H1 (cell line): Measurements from ENCODE around the gene NMT1. TPM values are rescaled to one million over a fixed set of nuclear protein-coding genes. Genes with fewer than 3 reads are reported as not detected.

Experiments
- CTCF ChIA-PET: fragments of 300-600 bp; sonication (Branson Sonifier 250); formaldehyde crosslinking; loops from one replicate; lab custom pipeline; 2021; ENCODE audit not compliant: partially characterized antibody; lab: Charles Lee
- POLR2A ChIA-PET: fragments of 300-600 bp; sonication (Branson Sonifier 250); formaldehyde crosslinking; loops from one replicate; lab custom pipeline; 2021; ENCODE audit warnings: inconsistent platforms; ENCODE audit not compliant: partially characterized antibody; lab: Charles Lee
- DNase-seq, 2 experiments: peaks; one replicate each; pipeline versions ENCODE4 v3.0.0 to v3.0.0-alpha.2; 2010 to 2022; ENCODE audit warnings: low spot score in 2 of 2, low read depth in 1 of 2, mixed read lengths in 1 of 2
- FAIRE-seq: peaks from 2 replicates; lab custom pipeline; 2011; peaks lifted over from hg19 to GRCh38; lab: Jason Lieb, UNC
- H2AFZ ChIP-seq: 2 replicates; pipeline ENCODE4 v1.8.1; 2012; ENCODE audit warnings: low read length, inconsistent platforms
- H2AK5ac ChIP-seq: 2 replicates; pipeline ENCODE4 v1.6.1; 2013; ENCODE audit warnings: low read depth, low read length
- H2BK120ac ChIP-seq: replicated peaks from 2 replicates; pipeline ENCODE3; 2013; ENCODE audit warnings: low read depth, low read length, inconsistent platforms
- H2BK12ac ChIP-seq: 2 replicates; pipeline ENCODE4 v1.6.1; 2013; ENCODE audit warnings: low read depth, low read length
- H2BK15ac ChIP-seq: 2 replicates; pipeline ENCODE4 v1.6.1; 2013; ENCODE audit warnings: low read length
- H2BK20ac ChIP-seq: 2 replicates; pipeline ENCODE4 v1.6.1; 2013; ENCODE audit warnings: low read length
- H2BK5ac ChIP-seq: 2 replicates; pipeline ENCODE4 v1.6.1; 2013; ENCODE audit warnings: low read depth, low read length
- H3K14ac ChIP-seq: 2 replicates; pipeline ENCODE4 v1.6.1; 2013; ENCODE audit warnings: inconsistent platforms; ENCODE audit not compliant: insufficient read length
- H3K18ac ChIP-seq: 2 replicates; pipeline ENCODE4 v1.6.1; 2013; ENCODE audit warnings: low read length; ENCODE audit errors: extremely low read depth
- H3K23ac ChIP-seq: 2 replicates; pipeline ENCODE4 v1.6.1; 2013; ENCODE audit warnings: inconsistent platforms; ENCODE audit not compliant: insufficient read length
- H3K23me2 ChIP-seq: 2 replicates; pipeline ENCODE4 v1.6.1; 2013; ENCODE audit warnings: low read depth, low read length
- H3K27ac ChIP-seq: 2 replicates; pipeline ENCODE4 v1.6.1; 2011; ENCODE audit warnings: low read depth, low read length, inconsistent platforms
- H3K27me3 ChIP-seq, 4 experiments: replicated peaks in 1 of 4; 1 replicate in 1 of 4; 2 replicates in 3 of 4; pipeline versions ENCODE4 v1.6.1 to v1.8.1; 2011 to 2013; ENCODE audit warnings: low read length in 3 of 4, mild to moderate bottlenecking in 3 of 4, inconsistent platforms in 2 of 4, mixed read lengths in 2 of 4, moderate library complexity in 1 of 4; ENCODE audit not compliant: control insufficient read depth in 3 of 4, insufficient read depth in 3 of 4; ENCODE audit errors: extremely low read depth in 1 of 4
- H3K36me3 ChIP-seq, 4 experiments: 2 replicates each; pipeline versions ENCODE4 v1.6.1 to v1.8.1; 2011 to 2013; ENCODE audit warnings: mild to moderate bottlenecking in 4 of 4, low read length in 3 of 4, moderate library complexity in 2 of 4, control low read depth in 1 of 4, inconsistent platforms in 1 of 4; ENCODE audit not compliant: insufficient read depth in 4 of 4, control insufficient read depth in 2 of 4
- H3K4ac ChIP-seq: replicated peaks from 2 replicates; pipeline ENCODE3; 2013; ENCODE audit warnings: low read length, low read depth, mixed read lengths, inconsistent platforms; ENCODE audit not compliant: insufficient read length
- H3K4me1 ChIP-seq, 4 experiments: replicated peaks in 1 of 4; 1 replicate in 1 of 4; 2 replicates in 3 of 4; pipeline versions ENCODE4 v1.6.1 to v1.8.1; 2011 to 2013; ENCODE audit warnings: low read length in 3 of 4, inconsistent platforms in 2 of 4, mixed read lengths in 1 of 4; ENCODE audit not compliant: insufficient read depth in 4 of 4, control insufficient read depth in 3 of 4
- H3K4me2 ChIP-seq, 2 experiments: 2 replicates each; pipeline versions ENCODE4 v1.6.1 to v1.8.1; 2011 to 2013; ENCODE audit warnings: low read depth in 2 of 2, low read length in 2 of 2, control low read depth in 1 of 2, inconsistent platforms in 1 of 2, mild to moderate bottlenecking in 1 of 2; ENCODE audit not compliant: insufficient read depth in 1 of 2
- H3K4me3 ChIP-seq, 4 experiments: fragments of 200-600, 300-600 bp in 1 of 4; sonication (generic), shearing (Covaris generic), sonication (Bioruptor Twin) in 1 of 4; 2 replicates each; pipeline versions ENCODE4 v1.5.1 to v1.8.1; 2011 to 2016; ENCODE audit warnings: low read length in 4 of 4, low read depth in 3 of 4, control low read depth in 2 of 4, inconsistent platforms in 2 of 4, mild to moderate bottlenecking in 2 of 4, mixed read lengths in 1 of 4, moderate library complexity in 1 of 4; ENCODE audit not compliant: insufficient read depth in 2 of 4; ENCODE audit errors: extremely low read depth in 1 of 4
- H3K56ac ChIP-seq: replicated peaks from 2 replicates; pipeline ENCODE3; 2013; ENCODE audit warnings: low read depth, mild to moderate bottlenecking, mixed read lengths, low read length, inconsistent platforms; ENCODE audit not compliant: insufficient read length
- H3K79me1 ChIP-seq: 2 replicates; pipeline ENCODE4 v1.6.1; 2013; ENCODE audit warnings: low read depth, low read length, control low read depth
- H3K79me2 ChIP-seq, 2 experiments: 2 replicates each; pipeline versions ENCODE4 v1.6.1 to v1.8.1; 2012 to 2013; ENCODE audit warnings: low read length in 2 of 2, mild to moderate bottlenecking in 2 of 2, inconsistent platforms in 1 of 2; ENCODE audit not compliant: insufficient read depth in 2 of 2, control insufficient read depth in 1 of 2
- H3K9ac ChIP-seq, 4 experiments: replicated peaks in 1 of 4; 1 replicate in 1 of 4; 2 replicates in 3 of 4; pipeline versions ENCODE4 v1.6.1 to v1.8.1; 2011 to 2013; ENCODE audit warnings: low read depth in 3 of 4, low read length in 3 of 4, control low read depth in 2 of 4, mild to moderate bottlenecking in 2 of 4, moderate library complexity in 2 of 4, inconsistent platforms in 1 of 4; ENCODE audit errors: extremely low read depth in 1 of 4
- H3K9me3 ChIP-seq, 2 experiments: 2 replicates each; pipeline versions ENCODE4 v1.6.1 to v1.8.1; 2012 to 2013; ENCODE audit warnings: mild to moderate bottlenecking in 2 of 2, moderate library complexity in 2 of 2, control low read depth in 1 of 2, inconsistent platforms in 1 of 2, low read depth in 1 of 2, low read length in 1 of 2, mixed read lengths in 1 of 2; ENCODE audit not compliant: insufficient read depth in 2 of 2
- H4K20me1 ChIP-seq, 2 experiments: replicated peaks in 1 of 2; 2 replicates each; pipeline versions ENCODE3 to v1.8.1; 2011 to 2013; ENCODE audit warnings: inconsistent platforms in 2 of 2, low read length in 2 of 2, mild to moderate bottlenecking in 1 of 2; ENCODE audit not compliant: insufficient read depth in 2 of 2, control insufficient read depth in 1 of 2
- H4K5ac ChIP-seq: 2 replicates; pipeline ENCODE4 v1.6.1; 2013; ENCODE audit warnings: low read length, low read depth, mixed read lengths, inconsistent platforms; ENCODE audit not compliant: insufficient read length
- H4K8ac ChIP-seq: 2 replicates; pipeline ENCODE4 v1.8.0; 2013; ENCODE audit warnings: mild to moderate bottlenecking, moderate library complexity, low read length, inconsistent platforms; ENCODE audit not compliant: insufficient read depth; ENCODE audit errors: extremely low read depth
- H4K91ac ChIP-seq: replicated peaks from 2 replicates; pipeline ENCODE3; 2013; ENCODE audit warnings: low read length, mixed read lengths, inconsistent platforms; ENCODE audit not compliant: insufficient read length
- CHD1 ChIP-seq: IDR thresholded peaks from 2 replicates; pipeline ENCODE4 v1.6.1; 2012; ENCODE audit warnings: low read depth, low read length, improper control_type of control experiment
- HDAC2 ChIP-seq, 2 experiments: fragments of 300-600 bp in 1 of 2; sonication (generic) in 1 of 2; IDR thresholded peaks; 2 replicates each; pipeline ENCODE4 v1.6.1; 2011 to 2012; ENCODE audit warnings: low read depth in 2 of 2, low read length in 2 of 2, mild to moderate bottlenecking in 2 of 2, moderate library complexity in 2 of 2, borderline replicate concordance in 1 of 2, inconsistent platforms in 1 of 2
- KDM4A ChIP-seq: IDR thresholded peaks from one replicate; pipeline ENCODE4 v1.7.1; 2012; ENCODE audit warnings: low read depth, mild to moderate bottlenecking, moderate library complexity, low read length, inconsistent platforms; ENCODE audit not compliant: severe bottlenecking
- PHF8 ChIP-seq: fragments of 200-600 bp; sonication (generic); conservative IDR thresholded peaks from 2 replicates; pipeline ENCODE4 v1.7.1; 2012; ENCODE audit warnings: low read depth, mild to moderate bottlenecking, inconsistent platforms, low read length, moderate library complexity
- POLR2A ChIP-seq, 2 experiments: IDR thresholded peaks; 1 replicate in 1 of 2; 2 replicates in 1 of 2; pipeline ENCODE4 v1.6.1; 2011; ENCODE audit warnings: low read depth in 2 of 2, low read length in 2 of 2, mild to moderate bottlenecking in 2 of 2; ENCODE audit errors: control extremely low read depth in 1 of 2
- RBBP5 ChIP-seq: IDR thresholded peaks from 2 replicates; pipeline ENCODE4 v1.7.1; 2012; ENCODE audit warnings: low read depth, mild to moderate bottlenecking, inconsistent platforms, low read length, moderate library complexity, borderline replicate concordance
- SIN3A ChIP-seq, 2 experiments: IDR thresholded peaks in 1 of 2; conservative IDR thresholded peaks in 1 of 2; 2 replicates each; pipeline ENCODE4 v1.6.1; 2011 to 2012; ENCODE audit warnings: low read length in 2 of 2, improper control_type of control experiment in 1 of 2, low read depth in 1 of 2, mild to moderate bottlenecking in 1 of 2
- SIX5 ChIP-seq: IDR thresholded peaks from 2 replicates; pipeline ENCODE4 v1.6.1; 2011; ENCODE audit warnings: mild to moderate bottlenecking, low read depth, low read length
- WGBS, 2 experiments: shearing (Covaris generic) in 1 of 2; methylation state at CpG; one replicate each; pipeline versions ENCODE4 v1.1.6 to v1.1.7; 2013 to 2015; ENCODE audit warnings: low lambda C conversion rate in 2 of 2, mixed read lengths in 2 of 2, inconsistent platforms in 1 of 2, low coverage in 1 of 2, missing lambda C conversion rate in 1 of 2; ENCODE audit not compliant: insufficient replicate concordance in 2 of 2, insufficient coverage in 1 of 2, insufficient read length in 1 of 2; ENCODE audit errors: extremely low coverage in 1 of 2, missing lambda C conversion rate in 1 of 2; 5-methylcytosine and 5-hydroxymethylcytosine counted together
- polyA plus RNA-seq, 7 experiments: library from polyadenylated mRNA; depleted of rRNA in 3 of 7; stranded (reverse) in 5 of 7; unstranded in 2 of 7; fragments of >200 nt in 5 of 7; fragments of 200-250 nt in 2 of 7; gene quantifications; 1 replicate in 5 of 7; 2 replicates in 1 of 7; 4 replicates in 1 of 7; pipeline versions ENCODE4 v1.2.1 to v1.2.3, GENCODE V29; 2011 to 2013; ENCODE audit warnings: missing spikeins in 2 of 7, mixed read lengths in 2 of 7
- total RNA-seq: library from RNA; stranded (reverse); fragmentation: NEBNext Ultra II Directional; extraction: Animal tissue kit (Norgen Biotek cat#: 25700); gene quantifications from 2 replicates; pipeline ENCODE4 v1.2.1, GENCODE V29; 2021
- TF ChIP-seq, protein P1 (sequence below): IDR thresholded peaks from 2 replicates; pipeline ENCODE4 v1.6.1; 2011; ENCODE audit warnings: low read depth, mild to moderate bottlenecking, low read length; ENCODE audit not compliant: insufficient read depth

NMT1 gene
- total and polyA plus RNA-seq, 2 of the 8 experiments (the other 6 are each of a cell fraction or from before 2014, with no cell fraction given) = 42.9 to 149 TPM

DNA sequence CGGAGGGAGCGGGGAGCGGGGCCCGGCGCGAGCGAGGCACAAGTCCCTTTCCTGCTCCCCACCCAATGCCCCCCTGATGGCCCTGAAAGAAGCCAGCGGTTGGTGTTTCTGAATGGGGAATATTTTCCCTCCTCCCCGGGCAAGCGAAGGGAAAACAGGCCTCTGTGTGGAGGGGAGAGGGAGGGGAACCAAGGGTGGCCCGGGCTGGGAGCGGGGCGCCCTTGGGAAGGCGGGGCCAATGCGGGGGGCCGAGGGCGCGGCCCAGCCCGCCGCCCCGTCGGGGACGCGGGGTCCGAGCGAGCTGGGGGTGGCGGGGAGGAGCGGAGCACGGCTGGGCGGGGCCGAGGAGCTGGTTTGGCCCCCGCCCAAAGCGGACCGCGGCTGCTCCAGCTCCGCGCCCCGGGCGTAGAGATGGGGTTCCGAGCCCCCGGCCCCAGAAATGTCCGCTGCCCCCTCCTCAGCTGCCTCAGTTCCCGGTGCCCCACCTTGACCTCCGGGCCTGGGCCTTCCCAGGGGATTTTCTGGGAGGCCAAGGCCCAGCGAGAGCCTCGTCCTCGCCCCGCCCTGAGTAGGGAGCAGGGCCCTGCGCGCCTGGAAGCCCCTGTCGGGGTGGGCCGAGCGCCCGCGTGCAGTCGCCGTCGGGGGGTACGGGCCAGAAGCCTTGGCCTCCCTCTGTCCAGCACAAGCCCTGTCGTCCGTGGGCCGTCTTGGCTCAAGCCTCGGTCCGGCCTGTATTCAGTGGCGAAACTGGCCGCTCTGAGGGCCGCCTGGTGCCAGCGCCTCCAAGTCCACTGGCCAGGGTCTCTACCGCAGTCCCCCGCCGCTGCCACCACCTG is 83.3 kb downstream of the NMT1 start:
- POLR2A ChIA-PET = interaction anchor here (1.5 to 20.3 kb wide), 3 partner anchors 9 to 23 kb away, joined by 4 to 1076 read pairs (median 185); partner anchors contain the start of genes ACBD4, HEXIM2 and PLCD3
- DNase-seq = peak in 1 of 2 experiments; percentile 83
- peak; percentile 68 for TF ChIP-seq KDM4A
- TF ChIP-seq HDAC2 (IDR thresholded peaks at IDR 0.05; ENCODE audit: borderline replicate concordance in 1 of 2, low read depth in 2 of 2, low read length in 2 of 2) = 0 out of 4 replicates have a peak, but pooled peaks of 1 of the 2 experiments have one; percentile 41
- TF ChIP-seq POLR2A (IDR thresholded peaks at IDR 0.05; ENCODE audit: control extremely low read depth in 1 of 2, low read depth in 2 of 2, low read length in 2 of 2) = peak in 1 of 2 experiments; percentile 34; a peak in 1 of 3 replicates
- TF ChIP-seq SIN3A (conservative IDR thresholded peaks at IDR 0.05 in 1 of 2, IDR thresholded peaks at IDR 0.05 in 1 of 2; ENCODE audit: low read depth in 1 of 2, low read length in 2 of 2) = 0 out of 4 replicates have a peak, but pooled peaks of 1 of the 2 experiments have one; percentile 10
- TF ChIP-seq, protein P1, sequence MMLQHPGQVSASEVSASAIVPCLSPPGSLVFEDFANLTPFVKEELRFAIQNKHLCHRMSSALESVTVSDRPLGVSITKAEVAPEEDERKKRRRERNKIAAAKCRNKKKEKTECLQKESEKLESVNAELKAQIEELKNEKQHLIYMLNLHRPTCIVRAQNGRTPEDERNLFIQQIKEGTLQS = no peak
- TF ChIP-seq CHD1 = no peak
- TF ChIP-seq RBBP5 = peak; percentile 36; the same call in 1 of the 2 replicates
- TF ChIP-seq PHF8 = no peak; the same call in 1 of the 2 replicates
- TF ChIP-seq SIX5 = no peak

More for the DNA sequence above, 83.3 kb downstream of the NMT1 start:
- Histone ChIP-seq H3K9me3 (no peaks in the 10 kb centered on the region), H4K8ac (peak overlapping the region; percentile 81), H3K79me1 (no peaks in the 10 kb centered on the region), H3K14ac (no peak overlapping the region), H3K23me2 (peaks cover 16% of the 10 kb centered on the region; the same call in 1 of the 2 replicates), H3K4me3 (peak overlapping the region; percentile 34 to 69 (median 52)), H2BK15ac (peak overlapping the region; percentile 95; the same call in 1 of the 2 replicates), H3K27ac (no peak overlapping the region), H2BK20ac (no peak overlapping the region), H3K4me1 (peaks cover 3 to 23% (median 19%) of the 10 kb centered on the region in 4 experiments), H2BK5ac (peak overlapping the region; percentile 47; the same call in 1 of the 2 replicates), H3K36me3 (no peaks in the 10 kb centered on the region), H3K27me3 (no peaks in the 10 kb centered on the region), H4K20me1 (no peaks in the 10 kb centered on the region), H4K91ac (peak overlapping the region; percentile 61), H3K56ac (peak overlapping the region; percentile 10), H2AFZ (no peak overlapping the region), H3K23ac (no peak overlapping the region), H4K5ac (peak overlapping the region; percentile 55), H2BK12ac (no peak overlapping the region), H2BK120ac (no peak overlapping the region), H3K9ac (no peak overlapping the region; a peak in 1 of 7 replicates), H3K4me2 (peak overlapping the region; percentile 81), H3K4ac (peak overlapping the region; percentile 41), H3K18ac (peak overlapping the region; percentile 78), H2AK5ac (peak overlapping the region; percentile 99; the same call in 1 of the 2 replicates), H3K79me2 (peaks cover 0 to under 1% of the 10 kb centered on the region in 2 experiments; a peak in 1 of 4 replicates)
- FAIRE-seq = no peak
- 25% methylated on average over 28 of the region's 71 CpGs; no CpG with 5 or more reads in 1 of the 2 experiments for WGBS, 2 experiments
- CTCF ChIA-PET = interaction anchor here (0.5 to 9.4 kb wide), 10 partner anchors 10 to 848 kb away, joined by 3 to 187 read pairs (median 4); partner anchors contain the start of gene ACBD4
